SK-N-SH (cell line): Measurements from ENCODE around the gene POLA1.

Source experiments
- CTCF ChIP-seq: fragments of 200-600 bp; sonication (generic); IDR thresholded peaks from 2 replicates; pipeline ENCODE4 v1.6.1; 2017; ENCODE audit warnings: antibody characterized with exemption, mild to moderate bottlenecking, moderate library complexity
- EP300 ChIP-seq, 2 experiments: IDR thresholded peaks; 2 replicates each; pipeline versions ENCODE4 v1.4.0 to v1.6.1; 2012; ENCODE audit warnings: borderline replicate concordance in 1 of 2, low read depth in 1 of 2, low read length in 1 of 2
- EZH2phosphoT487 ChIP-seq: fragments of 200-600 bp; sonication (generic); IDR thresholded peaks from 2 replicates; pipeline ENCODE4 v1.6.1; 2017; ENCODE audit warnings: low read depth, mixed run types, mild to moderate bottlenecking, antibody characterized with exemption, moderate library complexity, borderline replicate concordance
- FOXJ3 ChIP-seq: sonication (generic); formaldehyde crosslinking; IDR thresholded peaks from 2 replicates; pipeline ENCODE4 v1.5.1; 2020; ENCODE audit warnings: mild to moderate bottlenecking, missing genetic modification reagents
- RCOR1 ChIP-seq: fragments of 150-350 bp; IDR thresholded peaks from 2 replicates; pipeline ENCODE4 v1.6.1; 2017; ENCODE audit warnings: antibody characterized with exemption, low read length
- SIN3A ChIP-seq: IDR thresholded peaks from 2 replicates; pipeline ENCODE4 v1.6.1; 2012; ENCODE audit warnings: low read depth, mild to moderate bottlenecking, low read length, moderate library complexity, borderline replicate concordance
- TF ChIP-seq, protein P1 (sequence below): IDR thresholded peaks from 2 replicates; pipeline ENCODE4 v1.6.1; 2012; ENCODE audit warnings: mild to moderate bottlenecking, low read depth, low read length, moderate library complexity
- TF ChIP-seq, protein P2 (sequence below): IDR thresholded peaks from 2 replicates; pipeline ENCODE4 v1.4.0; 2012; ENCODE audit warnings: low read depth, borderline replicate concordance
- TF ChIP-seq, protein P3 (sequence below): IDR thresholded peaks from 2 replicates; pipeline ENCODE4 v1.4.0; 2012; ENCODE audit warnings: low read depth

DNA sequence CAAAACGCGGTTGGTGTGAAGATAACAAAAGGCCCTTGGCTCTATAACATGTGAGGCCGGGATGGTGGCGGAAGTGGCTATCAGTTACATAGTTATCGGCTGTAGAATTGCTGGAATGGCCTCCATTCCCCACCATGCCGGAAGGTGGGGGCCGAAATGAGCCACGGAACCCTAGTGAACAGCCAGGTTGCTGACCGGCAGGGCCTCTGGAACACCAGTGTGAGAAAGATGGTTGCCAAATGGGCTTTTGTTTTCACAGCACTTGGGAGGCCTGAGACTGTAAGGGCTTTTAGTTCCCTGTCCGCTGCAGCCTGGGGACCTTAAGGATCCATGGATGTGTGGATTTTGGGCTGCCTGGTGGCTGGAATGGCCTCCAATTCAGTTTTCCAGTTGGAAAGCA, 345.3 kb downstream of the POLA1 start:
- TF ChIP-seq EP300 (IDR thresholded peaks at IDR 0.05; ENCODE audit: borderline replicate concordance in 1 of 2, low read depth in 1 of 2, low read length in 1 of 2), result no peak
- no peak for TF ChIP-seq SIN3A
- TF ChIP-seq, protein P1, sequence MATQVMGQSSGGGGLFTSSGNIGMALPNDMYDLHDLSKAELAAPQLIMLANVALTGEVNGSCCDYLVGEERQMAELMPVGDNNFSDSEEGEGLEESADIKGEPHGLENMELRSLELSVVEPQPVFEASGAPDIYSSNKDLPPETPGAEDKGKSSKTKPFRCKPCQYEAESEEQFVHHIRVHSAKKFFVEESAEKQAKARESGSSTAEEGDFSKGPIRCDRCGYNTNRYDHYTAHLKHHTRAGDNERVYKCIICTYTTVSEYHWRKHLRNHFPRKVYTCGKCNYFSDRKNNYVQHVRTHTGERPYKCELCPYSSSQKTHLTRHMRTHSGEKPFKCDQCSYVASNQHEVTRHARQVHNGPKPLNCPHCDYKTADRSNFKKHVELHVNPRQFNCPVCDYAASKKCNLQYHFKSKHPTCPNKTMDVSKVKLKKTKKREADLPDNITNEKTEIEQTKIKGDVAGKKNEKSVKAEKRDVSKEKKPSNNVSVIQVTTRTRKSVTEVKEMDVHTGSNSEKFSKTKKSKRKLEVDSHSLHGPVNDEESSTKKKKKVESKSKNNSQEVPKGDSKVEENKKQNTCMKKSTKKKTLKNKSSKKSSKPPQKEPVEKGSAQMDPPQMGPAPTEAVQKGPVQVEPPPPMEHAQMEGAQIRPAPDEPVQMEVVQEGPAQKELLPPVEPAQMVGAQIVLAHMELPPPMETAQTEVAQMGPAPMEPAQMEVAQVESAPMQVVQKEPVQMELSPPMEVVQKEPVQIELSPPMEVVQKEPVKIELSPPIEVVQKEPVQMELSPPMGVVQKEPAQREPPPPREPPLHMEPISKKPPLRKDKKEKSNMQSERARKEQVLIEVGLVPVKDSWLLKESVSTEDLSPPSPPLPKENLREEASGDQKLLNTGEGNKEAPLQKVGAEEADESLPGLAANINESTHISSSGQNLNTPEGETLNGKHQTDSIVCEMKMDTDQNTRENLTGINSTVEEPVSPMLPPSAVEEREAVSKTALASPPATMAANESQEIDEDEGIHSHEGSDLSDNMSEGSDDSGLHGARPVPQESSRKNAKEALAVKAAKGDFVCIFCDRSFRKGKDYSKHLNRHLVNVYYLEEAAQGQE, result no peak
- no peak for TF ChIP-seq CTCF
- TF ChIP-seq, protein P2, sequence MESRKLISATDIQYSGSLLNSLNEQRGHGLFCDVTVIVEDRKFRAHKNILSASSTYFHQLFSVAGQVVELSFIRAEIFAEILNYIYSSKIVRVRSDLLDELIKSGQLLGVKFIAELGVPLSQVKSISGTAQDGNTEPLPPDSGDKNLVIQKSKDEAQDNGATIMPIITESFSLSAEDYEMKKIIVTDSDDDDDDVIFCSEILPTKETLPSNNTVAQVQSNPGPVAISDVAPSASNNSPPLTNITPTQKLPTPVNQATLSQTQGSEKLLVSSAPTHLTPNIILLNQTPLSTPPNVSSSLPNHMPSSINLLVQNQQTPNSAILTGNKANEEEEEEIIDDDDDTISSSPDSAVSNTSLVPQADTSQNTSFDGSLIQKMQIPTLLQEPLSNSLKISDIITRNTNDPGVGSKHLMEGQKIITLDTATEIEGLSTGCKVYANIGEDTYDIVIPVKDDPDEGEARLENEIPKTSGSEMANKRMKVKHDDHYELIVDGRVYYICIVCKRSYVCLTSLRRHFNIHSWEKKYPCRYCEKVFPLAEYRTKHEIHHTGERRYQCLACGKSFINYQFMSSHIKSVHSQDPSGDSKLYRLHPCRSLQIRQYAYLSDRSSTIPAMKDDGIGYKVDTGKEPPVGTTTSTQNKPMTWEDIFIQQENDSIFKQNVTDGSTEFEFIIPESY, result no peak
- TF ChIP-seq EZH2phosphoT487, result no peak
- no peak for TF ChIP-seq RCOR1
- TF ChIP-seq FOXJ3 (CRISPR knock-in tag), result no peak
- TF ChIP-seq, protein P3, sequence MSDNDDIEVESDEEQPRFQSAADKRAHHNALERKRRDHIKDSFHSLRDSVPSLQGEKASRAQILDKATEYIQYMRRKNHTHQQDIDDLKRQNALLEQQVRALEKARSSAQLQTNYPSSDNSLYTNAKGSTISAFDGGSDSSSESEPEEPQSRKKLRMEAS, result no peak
